Activated CD4-positive, alpha-beta T cell treated with anti-CD3 and anti-CD28 coated beads for 24 hours (primary cell): Measurements from ENCODE around the gene PEAK3.
"Not testable (repeated sequence)": the region's sequence is repeated elsewhere in the genome, so short reads cannot be mapped to it uniquely, and the experiment has no call there.

ENCODE experiments used
- DNase-seq, 2 donors: peaks; one replicate each; pipeline ENCODE4 v3.0.0-alpha.2; 2020; ENCODE audit warnings: low read depth in 2 of 2

PEAK3 gene

GRCh38 chr19:2288818-2289713 lies 7.1 kb upstream of the PEAK3 start:
- DNase-seq: no peak

GRCh38 chr19:2288338-2288817 lies 6.4 kb upstream of the PEAK3 start:
- DNase-seq: no peak

- no peak for DNase-seq
Observed at GRCh38 chr19:2287585-2288337, 5.8 kb upstream of the PEAK3 start.

- DNase-seq: no peak
Observed at GRCh38 chr19:2286402-2287140, 4.6 kb upstream of the PEAK3 start.

GRCh38 chr19:2283835-2284507 lies 2.0 kb upstream of the PEAK3 start:
- no peak for DNase-seq

GRCh38 chr19:2282862-2283237 lies 875 bp upstream of the PEAK3 start:
- no peak for DNase-seq

- DNase-seq: not testable (repeated sequence)
Observed at GRCh38 chr19:2281265-2282061, 512 bp downstream of the PEAK3 start.

- DNase-seq: no peak
Observed at GRCh38 chr19:2280633-2281264, 1.2 kb downstream of the PEAK3 start.

GRCh38 chr19:2278459-2279158 lies 3.4 kb downstream of the PEAK3 start:
- DNase-seq: no peak

GRCh38 chr19:2277138-2277537 lies 4.8 kb downstream of the PEAK3 start:
- DNase-seq: no peak

- DNase-seq: no peak
Observed at GRCh38 chr19:2276429-2276986, 5.5 kb downstream of the PEAK3 start.

- no peak for DNase-seq
Observed at GRCh38 chr19:2275588-2276428, 6.2 kb downstream of the PEAK3 start.

- DNase-seq: no peak
Observed at GRCh38 chr19:2274931-2275535, 6.9 kb downstream of the PEAK3 start.

GRCh38 chr19:2274185-2274711 lies 7.7 kb downstream of the PEAK3 start:
- no peak for DNase-seq

- peak; percentile 63 to 64 for DNase-seq
Observed at GRCh38 chr19:2273356-2274184, 8.4 kb downstream of the PEAK3 start.

- DNase-seq: no peak
Observed at GRCh38 chr19:2271234-2272103, 10.5 kb downstream of the PEAK3 start.
